ENCODE measurements around the gene ZMIZ1.

The ZMIZ1 gene

GRCh38 chr10:79056361-79056735 is 12.4 kb upstream of the ZMIZ1 start:
- no peak for DNase-seq (ENCODE audit: low read depth in 2 of 2)

GRCh38 chr10:79056736-79057391 is 11.9 kb upstream of the ZMIZ1 start:
- no peak overlapping the region for H3K4me3 ChIP-seq (replicated peaks in 1 of 2; ENCODE audit: low read depth in 2 of 2, low read length in 2 of 2)
- no peak for DNase-seq (ENCODE audit: low read depth in 2 of 2)
- no peak for TF ChIP-seq CTCF (IDR thresholded peaks at IDR 0.05; ENCODE audit: low read depth, low read length)

More at GRCh38 chr10:79056361-79056735, 12.4 kb upstream of the ZMIZ1 start:
- no peak overlapping the region for H3K4me3 ChIP-seq (replicated peaks in 1 of 2; ENCODE audit: low read depth in 2 of 2, low read length in 2 of 2)
- TF ChIP-seq CTCF (IDR thresholded peaks at IDR 0.05; ENCODE audit: low read depth, low read length) = no peak

GRCh38 chr10:79057481-79058275 is 11.1 kb upstream of the ZMIZ1 start:
- TF ChIP-seq CTCF (IDR thresholded peaks at IDR 0.05; ENCODE audit: low read depth, low read length) = no peak
- H3K4me3 ChIP-seq (replicated peaks in 1 of 2; ENCODE audit: low read depth in 2 of 2, low read length in 2 of 2) = no peak overlapping the region
- no peak for DNase-seq (ENCODE audit: low read depth in 2 of 2)

- no peak for TF ChIP-seq CTCF (IDR thresholded peaks at IDR 0.05; ENCODE audit: low read depth, low read length)
- no peak for DNase-seq (ENCODE audit: low read depth in 2 of 2)
- H3K4me3 ChIP-seq (replicated peaks in 1 of 2; ENCODE audit: low read depth in 2 of 2, low read length in 2 of 2) = no peak overlapping the region
These were observed 9.6 kb upstream of the ZMIZ1 start for GRCh38 chr10:79058899-79059841.

GRCh38 chr10:79059859-79060379 is 8.8 kb upstream of the ZMIZ1 start:
- TF ChIP-seq CTCF (IDR thresholded peaks at IDR 0.05; ENCODE audit: low read depth, low read length) = no peak
- DNase-seq (ENCODE audit: low read depth in 2 of 2) = no peak
- H3K4me3 ChIP-seq (replicated peaks in 1 of 2; ENCODE audit: low read depth in 2 of 2, low read length in 2 of 2) = no peak overlapping the region

- no peak for DNase-seq (ENCODE audit: low read depth in 2 of 2)
- H3K4me3 ChIP-seq (replicated peaks in 1 of 2; ENCODE audit: low read depth in 2 of 2, low read length in 2 of 2) = no peak overlapping the region
- TF ChIP-seq CTCF (IDR thresholded peaks at IDR 0.05; ENCODE audit: low read depth, low read length) = no peak
These were observed 8.0 kb upstream of the ZMIZ1 start for GRCh38 chr10:79060641-79061255.

Measured in cardiac fibroblast (primary cell).